Measurements from ENCODE around the gene MIPOL1.

GRCh38 chr14:37285220-37285619 is 87.5 kb downstream of the MIPOL1 start:
- TF ChIP-seq CTCF (IDR thresholded peaks at IDR 0.05) (no peak), POLR2A (IDR thresholded peaks at IDR 0.05) (no peak)
